SW480 (cell line): Measurements from ENCODE around the gene PWWP2A.
"Not testable (repeated sequence)": the region's sequence is repeated elsewhere in the genome, so short reads cannot be mapped to it uniquely, and the experiment has no call there.

Experiments
- DNase-seq: peaks from one replicate; pipeline ENCODE4 v3.0.0-alpha.2; 2016; ENCODE audit warnings: low spot score

The PWWP2A gene

GRCh38 chr5:160076997-160077396 lies 42.3 kb downstream of the PWWP2A start:
- no peak for DNase-seq

GRCh38 chr5:160075073-160075472 lies 44.2 kb downstream of the PWWP2A start:
- DNase-seq: no peak

- DNase-seq: no peak
Measured at GRCh38 chr5:160071916-160072315, 47.3 kb downstream of the PWWP2A start.

DNA sequence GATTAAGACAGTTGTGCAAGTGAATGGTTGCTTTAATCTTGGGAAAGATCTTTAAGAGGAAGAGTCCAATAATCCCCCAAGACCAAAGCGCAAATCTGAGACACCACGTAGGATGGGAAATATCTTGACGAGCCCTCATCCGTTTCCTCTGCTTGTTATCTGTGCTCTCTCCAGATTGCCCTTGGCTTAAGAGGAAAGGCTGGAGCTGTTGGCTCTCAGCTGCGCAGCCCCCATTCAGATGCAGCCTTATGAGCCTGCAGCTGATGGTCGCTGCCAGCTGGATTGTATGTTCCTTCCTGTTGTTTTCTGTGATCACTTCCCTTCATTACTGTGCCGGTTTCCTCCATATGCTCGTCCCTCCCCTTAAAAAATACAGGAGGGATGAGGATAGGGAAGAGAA lies 47.7 kb downstream of the PWWP2A start:
- DNase-seq: no peak

- not testable (repeated sequence) for DNase-seq
Measured at GRCh38 chr5:160069120-160069519, 50.1 kb downstream of the PWWP2A start.

DNA sequence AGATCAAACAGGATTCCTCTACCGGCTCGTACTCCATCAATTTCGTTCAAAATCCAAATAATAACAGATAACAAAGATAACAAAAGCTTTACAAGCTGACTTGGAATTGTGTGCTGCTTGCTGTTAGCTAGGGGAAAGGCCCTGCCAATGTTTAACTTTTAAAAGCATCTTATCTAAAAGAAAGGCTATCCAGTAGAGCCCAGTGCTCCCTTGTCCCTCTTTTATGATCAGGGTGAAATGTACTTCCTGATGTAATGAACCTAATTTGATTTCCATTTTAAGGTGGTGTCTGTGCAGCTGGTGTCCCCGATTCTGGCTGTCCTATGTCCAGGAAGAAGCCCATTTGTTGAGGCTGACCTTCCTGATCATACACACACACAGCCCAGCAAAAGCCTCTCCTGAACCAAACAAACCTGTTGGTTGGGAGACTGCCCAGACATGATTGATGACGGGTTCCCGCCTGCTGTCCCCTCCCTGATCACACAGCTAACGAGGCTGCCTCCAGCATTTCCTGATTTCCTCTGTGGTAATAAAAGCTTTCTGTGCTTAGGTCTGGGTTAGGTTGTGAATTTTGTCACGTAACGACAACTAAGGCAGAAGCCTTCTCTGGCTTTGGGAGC lies 54.1 kb downstream of the PWWP2A start:
- DNase-seq: no peak

DNA sequence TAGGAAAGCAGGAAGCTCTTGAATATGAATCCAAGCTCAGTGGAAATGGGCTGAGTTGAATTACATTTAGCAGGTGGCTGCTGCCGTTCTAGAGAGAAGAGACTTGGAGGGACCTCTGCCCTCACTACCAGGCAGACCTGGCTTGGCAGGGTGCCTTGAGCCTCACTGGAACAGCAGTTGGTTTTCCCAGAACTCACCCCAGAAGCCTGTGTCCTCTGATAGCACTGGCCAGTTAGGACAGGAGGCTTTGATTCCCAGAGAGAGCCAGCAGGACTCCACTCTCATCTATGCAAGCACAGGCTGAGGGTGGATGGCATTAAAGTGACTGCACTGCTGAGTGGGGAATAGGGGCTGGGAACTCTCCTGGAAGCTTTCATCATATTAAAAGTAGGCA lies 54.8 kb downstream of the PWWP2A start:
- no peak for DNase-seq

DNA sequence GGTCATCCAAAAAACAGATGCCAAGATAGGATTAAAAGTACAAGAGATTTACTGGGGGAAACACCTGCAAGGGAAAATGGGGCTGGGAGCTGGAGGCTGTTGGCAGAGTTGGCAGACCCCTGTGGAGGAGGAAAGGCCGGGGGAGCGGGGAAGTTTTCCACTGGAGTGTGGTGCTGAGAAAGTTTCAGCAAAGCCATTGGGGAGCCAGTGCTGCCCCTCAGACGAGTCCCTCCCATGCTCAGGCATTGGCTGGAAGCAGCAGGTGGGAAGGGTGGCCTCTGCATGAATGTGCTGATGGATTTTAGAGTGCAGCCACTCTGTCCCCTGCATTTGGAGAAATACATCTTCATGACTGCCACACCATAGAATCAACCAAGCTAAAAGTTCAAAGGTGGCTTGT lies 57.5 kb downstream of the PWWP2A start:
- DNase-seq: no peak

GRCh38 chr5:160060001-160060400 lies 59.2 kb downstream of the PWWP2A start:
- DNase-seq: no peak

DNA sequence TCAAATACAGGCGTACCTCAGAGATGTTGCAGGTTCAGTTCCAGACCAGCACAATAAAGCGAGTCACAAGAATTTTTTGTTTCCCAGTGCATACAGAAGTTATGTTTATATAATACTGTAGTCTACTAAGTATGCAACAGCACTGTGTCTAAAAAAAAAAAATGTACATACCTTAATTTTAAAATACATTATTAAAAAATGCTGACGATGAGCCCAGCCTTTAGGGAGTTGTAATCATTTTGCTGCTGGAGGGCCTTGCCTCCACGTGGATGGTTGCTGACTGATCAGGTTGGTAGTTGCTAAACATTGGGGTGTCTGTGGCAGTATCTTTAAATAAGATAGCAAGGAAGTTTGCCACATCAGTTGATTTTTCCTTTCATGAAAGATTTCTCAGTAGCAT lies 62.0 kb downstream of the PWWP2A start:
- no peak for DNase-seq

DNA sequence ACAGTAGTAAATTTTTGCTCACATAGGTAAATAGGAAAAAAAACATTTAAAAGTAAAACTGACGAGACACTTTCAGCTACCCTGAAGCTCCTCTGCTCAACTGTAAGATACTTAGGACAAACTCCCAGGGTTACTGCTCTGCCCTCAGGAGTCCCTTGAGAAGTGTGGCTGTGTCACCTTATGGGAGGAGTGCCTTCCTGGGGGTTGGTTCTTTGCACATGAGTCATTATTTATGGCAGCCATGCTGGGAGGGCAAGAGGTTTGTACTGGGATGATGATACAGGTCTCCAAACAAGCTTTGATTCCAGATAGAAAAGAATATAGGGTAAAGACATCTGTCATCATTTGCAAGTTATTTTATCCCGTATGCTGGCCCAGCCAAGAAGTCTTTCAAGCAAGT lies 64.4 kb downstream of the PWWP2A start:
- DNase-seq: peak; percentile 17

DNA sequence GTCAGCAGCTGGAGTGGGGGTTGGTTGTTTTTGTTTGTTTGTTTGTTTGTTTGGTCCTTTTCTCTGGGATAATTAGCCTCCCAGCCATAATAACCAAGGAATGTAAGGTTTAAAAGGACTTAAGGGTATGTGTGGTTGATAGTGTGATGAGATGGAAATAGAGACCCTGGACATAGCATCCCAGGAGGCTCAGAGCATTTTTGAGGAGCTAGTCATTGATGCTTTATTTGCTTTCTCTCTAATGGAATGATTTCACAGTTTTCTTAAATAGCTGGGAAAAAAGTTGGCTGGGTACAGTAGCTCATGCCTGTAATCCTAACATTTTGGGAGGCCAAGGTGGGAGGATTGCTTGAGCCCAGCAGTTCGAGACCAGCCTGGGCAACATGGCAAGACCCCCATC lies 65.2 kb downstream of the PWWP2A start:
- no peak for DNase-seq

DNA sequence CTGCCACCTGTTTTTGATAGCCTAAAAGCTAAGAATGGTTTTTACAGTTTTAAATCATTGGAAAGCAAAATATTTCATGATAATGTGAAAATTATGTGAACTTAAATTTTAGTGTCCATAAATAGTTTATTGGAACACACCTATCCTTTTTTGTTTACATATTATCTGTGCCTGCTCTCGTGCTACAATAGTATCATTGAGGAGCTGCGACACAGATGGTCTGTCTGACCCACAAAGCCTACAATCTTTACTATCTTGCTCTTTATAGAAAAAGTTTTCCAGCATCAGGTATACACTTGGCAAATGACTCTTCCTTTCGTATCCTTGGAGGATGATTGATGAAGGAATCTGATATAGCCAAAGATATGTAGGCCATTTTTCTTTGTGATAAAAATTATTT lies 70.2 kb downstream of the PWWP2A start:
- no peak for DNase-seq

DNA sequence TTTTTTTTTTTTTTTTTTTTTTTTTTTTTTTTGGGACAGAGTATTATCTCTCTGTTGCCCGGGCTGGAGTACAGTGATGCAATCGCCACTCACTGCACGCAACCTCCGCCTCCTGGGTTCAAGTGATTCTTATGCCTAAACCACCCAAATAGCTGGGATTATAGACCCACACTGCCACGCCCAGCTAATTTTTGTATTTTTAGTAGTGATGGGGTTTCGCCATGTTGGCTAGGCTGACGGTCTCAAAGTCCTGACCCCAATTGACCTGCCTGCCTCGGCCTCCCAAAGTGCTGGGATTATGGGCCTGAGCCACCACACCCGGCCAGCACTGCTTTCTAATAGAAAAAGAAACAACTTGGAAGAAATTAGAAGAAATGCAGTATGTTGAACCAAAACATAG lies 71.1 kb downstream of the PWWP2A start:
- DNase-seq: no peak

- DNase-seq: no peak
Measured at GRCh38 chr5:160047423-160047822, 71.8 kb downstream of the PWWP2A start.

GRCh38 chr5:160044967-160045366 lies 74.3 kb downstream of the PWWP2A start:
- DNase-seq: no peak

DNA sequence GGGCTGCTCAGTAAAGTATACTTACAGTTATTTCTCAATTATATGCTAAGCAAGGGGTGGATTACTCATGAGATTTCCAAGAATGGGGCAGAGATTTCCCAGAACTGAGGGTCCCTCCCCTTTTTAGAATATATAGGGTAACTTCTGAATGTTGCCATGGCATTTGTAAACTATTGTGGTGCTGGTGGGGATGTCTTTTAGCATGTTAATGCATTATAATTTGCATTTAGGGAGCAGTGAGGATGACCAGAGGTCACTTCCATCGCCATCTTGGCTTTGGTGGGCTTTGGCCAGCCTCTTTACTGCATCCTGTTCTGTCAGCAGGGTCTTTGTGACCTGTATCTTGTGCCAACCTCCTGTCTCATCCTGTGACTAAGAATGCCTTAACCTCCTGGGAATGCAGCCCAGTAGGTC lies 74.9 kb downstream of the PWWP2A start:
- DNase-seq: no peak

DNA sequence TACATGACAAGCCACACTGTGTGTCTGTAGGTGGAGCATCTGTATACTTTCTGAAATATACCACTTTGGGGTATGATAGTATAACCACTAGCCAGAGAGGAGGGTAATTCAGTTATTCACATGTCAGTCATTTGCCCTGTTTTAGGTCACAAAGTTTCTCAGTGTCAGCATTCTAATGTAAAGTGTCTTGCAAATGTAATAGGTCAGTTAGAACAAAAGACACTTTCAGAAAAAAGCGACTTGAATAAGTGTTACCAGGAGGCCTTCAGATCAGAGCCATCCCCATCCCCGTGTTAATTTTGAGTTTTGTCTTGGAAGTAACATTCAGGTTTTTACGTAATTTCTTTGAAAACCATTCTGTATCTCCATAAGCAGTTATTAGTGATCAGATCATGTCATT lies 76.6 kb downstream of the PWWP2A start:
- DNase-seq: no peak
